Measurements from ENCODE around the gene VWA7.

VWA7 gene

DNA sequence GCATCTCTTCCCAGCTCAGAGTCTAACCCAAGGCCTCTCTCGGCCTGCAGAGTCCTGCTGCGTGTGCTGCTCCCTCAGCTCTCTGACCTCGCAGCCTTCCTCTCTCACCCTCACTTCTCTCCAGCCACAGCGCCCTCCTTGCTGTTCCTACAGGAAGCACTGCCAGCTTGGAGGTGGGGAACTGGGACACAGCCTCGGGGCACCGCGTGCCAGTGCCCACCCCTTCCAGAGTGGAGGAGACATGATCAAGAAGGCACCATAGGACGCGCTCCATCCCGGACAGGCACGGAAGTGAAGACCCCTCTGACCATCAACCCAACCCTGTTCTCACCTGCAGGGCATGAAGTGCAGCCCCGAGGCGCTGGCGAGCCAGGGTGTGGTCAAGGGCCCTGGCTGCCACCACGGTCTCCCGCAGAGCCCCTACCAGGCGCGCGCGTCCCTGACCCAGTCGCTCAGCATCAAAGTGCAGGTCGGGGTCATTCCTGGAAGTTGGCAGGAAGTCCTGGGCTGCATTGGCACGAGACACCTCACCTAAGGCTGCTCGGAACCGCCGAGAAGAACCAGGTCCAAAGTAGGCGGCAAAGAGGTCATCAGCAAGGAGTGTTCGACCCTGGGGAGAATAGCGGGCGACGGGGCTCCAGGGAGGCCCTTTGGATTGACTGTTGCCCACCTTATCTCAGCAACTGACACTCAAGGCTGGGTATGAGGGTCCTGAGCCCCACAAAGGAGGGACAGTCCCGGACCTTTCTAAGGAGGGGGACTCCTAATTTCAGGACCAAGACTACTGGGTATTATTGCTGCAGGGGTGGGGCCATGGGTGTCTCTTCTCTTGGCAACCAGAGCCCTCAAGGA lies 1.3 kb downstream of the VWA7 start (continued):
- TF ChIP-seq, protein P1, sequence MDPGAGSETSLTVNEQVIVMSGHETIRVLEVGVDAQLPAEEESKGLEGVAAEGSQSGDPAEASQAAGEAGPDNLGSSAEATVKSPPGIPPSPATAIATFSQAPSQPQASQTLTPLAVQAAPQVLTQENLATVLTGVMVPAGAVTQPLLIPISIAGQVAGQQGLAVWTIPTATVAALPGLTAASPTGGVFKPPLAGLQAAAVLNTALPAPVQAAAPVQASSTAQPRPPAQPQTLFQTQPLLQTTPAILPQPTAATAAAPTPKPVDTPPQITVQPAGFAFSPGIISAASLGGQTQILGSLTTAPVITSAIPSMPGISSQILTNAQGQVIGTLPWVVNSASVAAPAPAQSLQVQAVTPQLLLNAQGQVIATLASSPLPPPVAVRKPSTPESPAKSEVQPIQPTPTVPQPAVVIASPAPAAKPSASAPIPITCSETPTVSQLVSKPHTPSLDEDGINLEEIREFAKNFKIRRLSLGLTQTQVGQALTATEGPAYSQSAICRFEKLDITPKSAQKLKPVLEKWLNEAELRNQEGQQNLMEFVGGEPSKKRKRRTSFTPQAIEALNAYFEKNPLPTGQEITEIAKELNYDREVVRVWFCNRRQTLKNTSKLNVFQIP (CRISPR knock-in tag; IDR thresholded peaks at IDR 0.05; ENCODE audit: borderline replicate concordance, low read depth): no peak
- TF ChIP-seq ZC3H10 (CRISPR knock-in tag; IDR thresholded peaks at IDR 0.05): no peak
- no peak for TF ChIP-seq ZNF70 (CRISPR knock-in tag; IDR thresholded peaks at IDR 0.05)
- no peak for TF ChIP-seq SNAI2 (CRISPR knock-in tag; IDR thresholded peaks at IDR 0.05)

DNA sequence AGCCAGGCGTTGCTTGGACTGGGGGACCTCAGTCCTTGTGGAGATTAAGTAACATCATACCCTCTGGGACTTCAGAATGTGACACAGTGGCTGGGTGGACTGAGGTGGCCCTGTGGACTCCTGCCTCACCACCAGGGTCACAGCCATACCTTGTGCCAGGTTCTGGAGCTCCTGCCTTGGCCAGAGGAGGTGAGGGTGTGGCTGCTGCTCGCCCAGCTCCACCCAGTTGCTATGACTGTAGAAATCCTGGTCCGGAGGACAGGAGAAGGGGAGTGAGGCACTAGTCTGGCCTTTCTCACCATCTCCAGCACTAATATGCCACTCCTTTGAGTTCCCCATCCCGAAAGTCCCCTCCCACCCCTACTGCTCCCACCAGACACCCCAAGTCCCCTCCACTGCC lies 1.9 kb downstream of the VWA7 start:
- TF ChIP-seq CREB5 (CRISPR knock-in tag; IDR thresholded peaks at IDR 0.05; ENCODE audit: low read depth) (no peak), BACH2 (CRISPR knock-in tag; IDR thresholded peaks at IDR 0.05; ENCODE audit: borderline replicate concordance) (no peak), ZFP3 (CRISPR knock-in tag; IDR thresholded peaks at IDR 0.05) (no peak), ZNF8 (CRISPR knock-in tag; IDR thresholded peaks at IDR 0.05) (no peak), ISL1 (CRISPR knock-in tag; IDR thresholded peaks at IDR 0.05) (no peak), RARB (CRISPR knock-in tag; IDR thresholded peaks at IDR 0.05) (no peak), SNAI2 (CRISPR knock-in tag; IDR thresholded peaks at IDR 0.05) (no peak), PPARA (CRISPR knock-in tag; IDR thresholded peaks at IDR 0.05; ENCODE audit: borderline replicate concordance) (no peak), CSDC2 (CRISPR knock-in tag; IDR thresholded peaks at IDR 0.05) (no peak), GLIS3 (CRISPR knock-in tag; IDR thresholded peaks at IDR 0.05) (no peak), ARNTL (CRISPR knock-in tag; IDR thresholded peaks at IDR 0.05; ENCODE audit: borderline replicate concordance, low read depth) (no peak), TOX (CRISPR knock-in tag; IDR thresholded peaks at IDR 0.05; ENCODE audit: borderline replicate concordance) (no peak), TSHZ2 (CRISPR knock-in tag; IDR thresholded peaks at IDR 0.05) (no peak), ESRRG (CRISPR knock-in tag; IDR thresholded peaks at IDR 0.05) (no peak), ZFP30 (CRISPR knock-in tag; IDR thresholded peaks at IDR 0.05) (no peak), ZNF565 (CRISPR knock-in tag; conservative IDR thresholded peaks at IDR 0.05; ENCODE audit: low read depth) (no peak), ZNF70 (CRISPR knock-in tag; IDR thresholded peaks at IDR 0.05) (no peak), OSR1 (CRISPR knock-in tag; IDR thresholded peaks at IDR 0.05) (no peak)
- TF ChIP-seq, protein P2, sequence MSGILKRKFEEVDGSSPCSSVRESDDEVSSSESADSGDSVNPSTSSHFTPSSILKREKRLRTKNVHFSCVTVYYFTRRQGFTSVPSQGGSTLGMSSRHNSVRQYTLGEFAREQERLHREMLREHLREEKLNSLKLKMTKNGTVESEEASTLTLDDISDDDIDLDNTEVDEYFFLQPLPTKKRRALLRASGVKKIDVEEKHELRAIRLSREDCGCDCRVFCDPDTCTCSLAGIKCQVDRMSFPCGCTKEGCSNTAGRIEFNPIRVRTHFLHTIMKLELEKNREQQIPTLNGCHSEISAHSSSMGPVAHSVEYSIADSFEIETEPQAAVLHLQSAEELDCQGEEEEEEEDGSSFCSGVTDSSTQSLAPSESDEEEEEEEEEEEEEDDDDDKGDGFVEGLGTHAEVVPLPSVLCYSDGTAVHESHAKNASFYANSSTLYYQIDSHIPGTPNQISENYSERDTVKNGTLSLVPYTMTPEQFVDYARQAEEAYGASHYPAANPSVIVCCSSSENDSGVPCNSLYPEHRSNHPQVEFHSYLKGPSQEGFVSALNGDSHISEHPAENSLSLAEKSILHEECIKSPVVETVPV (CRISPR knock-in tag; IDR thresholded peaks at IDR 0.05): no peak
- TF ChIP-seq, protein P1 (CRISPR knock-in tag; IDR thresholded peaks at IDR 0.05; ENCODE audit: borderline replicate concordance, low read depth): no peak
- ATAC-seq: no peak

DNA sequence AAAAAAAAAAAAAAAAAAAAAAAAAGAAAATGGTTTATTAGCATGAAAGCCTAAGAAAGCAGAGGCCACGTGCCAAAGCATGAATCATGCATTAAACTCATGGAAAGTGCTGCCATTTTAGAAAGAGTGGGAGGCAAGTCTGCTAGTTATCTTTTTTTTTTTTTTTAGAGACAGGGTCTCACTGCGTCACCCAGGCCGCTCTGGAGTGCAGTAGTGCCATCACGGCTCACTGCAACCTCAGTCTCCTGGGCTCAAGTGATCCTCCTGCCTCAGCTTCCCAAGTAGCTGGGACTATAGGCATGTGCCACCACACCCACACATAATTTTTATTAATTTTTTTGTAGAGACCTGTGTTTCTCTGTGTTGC lies 5.2 kb downstream of the VWA7 start:
- TF ChIP-seq CREB5 (CRISPR knock-in tag; IDR thresholded peaks at IDR 0.05; ENCODE audit: low read depth) (no peak), ZNF565 (CRISPR knock-in tag; conservative IDR thresholded peaks at IDR 0.05; ENCODE audit: low read depth) (no peak), CSDC2 (CRISPR knock-in tag; IDR thresholded peaks at IDR 0.05) (no peak), RARB (CRISPR knock-in tag; IDR thresholded peaks at IDR 0.05) (no peak), PPARA (CRISPR knock-in tag; IDR thresholded peaks at IDR 0.05; ENCODE audit: borderline replicate concordance) (no peak)
- no peak for ATAC-seq

Measured in SK-N-SH treated with all-trans-retinoic acid at 6 μM for 48 hours (cell line).